Measurements from ENCODE around the gene NSG1.
"Not testable (repeated sequence)": the region's sequence is repeated elsewhere in the genome, so short reads cannot be mapped to it uniquely, and the experiment has no call there.

The NSG1 gene

GRCh38 chr4:4417886-4418285, 31.0 kb downstream of the NSG1 start:
- no peak for DNase-seq

DNA sequence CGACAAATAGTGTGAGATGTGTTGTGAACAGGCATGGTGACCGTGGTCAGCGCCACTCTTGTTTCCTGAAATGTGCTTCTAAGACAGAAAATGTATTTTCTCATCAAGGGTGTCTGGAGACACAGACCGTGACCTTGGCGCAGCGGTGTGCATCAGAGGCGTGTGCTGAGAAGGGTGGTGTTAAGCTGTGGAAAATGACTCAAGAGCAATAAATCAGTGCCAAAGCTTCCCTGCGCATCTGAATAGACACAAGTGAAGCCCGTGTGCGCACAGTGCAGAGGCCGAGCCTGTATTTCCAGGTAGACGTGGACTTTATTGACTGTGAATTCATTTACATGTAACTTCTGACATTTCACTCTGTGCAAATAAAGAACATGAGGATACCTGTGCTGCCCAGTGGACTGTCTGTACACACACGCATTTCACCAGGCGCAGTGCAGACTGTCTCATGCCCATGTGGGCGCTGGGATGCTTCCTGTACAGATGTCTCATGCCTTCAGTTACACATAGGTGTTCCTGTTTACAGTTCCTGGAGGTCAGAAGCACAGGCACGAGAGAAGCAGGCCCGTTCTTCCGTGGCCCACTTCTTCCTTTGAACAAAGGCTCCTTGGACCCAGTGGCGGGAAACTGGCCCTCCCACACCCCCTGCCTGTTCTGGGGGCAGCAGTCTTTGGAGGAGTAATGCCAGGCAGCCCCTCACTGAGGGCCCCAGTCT, 31.9 kb downstream of the NSG1 start:
- DNase-seq: no peak

DNA sequence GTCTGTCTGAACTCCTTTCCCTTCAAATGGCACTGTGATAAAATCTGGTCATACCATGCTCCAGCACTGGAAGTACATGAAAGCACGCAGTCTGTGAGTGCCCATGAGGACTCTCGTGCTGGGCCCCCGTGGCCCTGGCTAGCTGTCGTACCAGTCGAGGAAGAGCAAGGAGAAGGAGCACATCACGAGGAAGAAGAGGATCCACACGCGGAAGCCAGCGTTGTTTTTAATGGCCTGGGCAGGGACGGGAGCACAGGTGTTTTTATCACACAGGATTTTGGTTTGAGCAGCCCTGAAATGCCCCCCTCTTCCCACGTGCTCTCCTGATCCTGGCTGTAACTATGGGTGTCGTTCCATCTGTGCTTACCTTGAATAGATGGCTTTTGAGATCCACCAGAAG, 33.0 kb downstream of the NSG1 start:
- no peak for DNase-seq

DNA sequence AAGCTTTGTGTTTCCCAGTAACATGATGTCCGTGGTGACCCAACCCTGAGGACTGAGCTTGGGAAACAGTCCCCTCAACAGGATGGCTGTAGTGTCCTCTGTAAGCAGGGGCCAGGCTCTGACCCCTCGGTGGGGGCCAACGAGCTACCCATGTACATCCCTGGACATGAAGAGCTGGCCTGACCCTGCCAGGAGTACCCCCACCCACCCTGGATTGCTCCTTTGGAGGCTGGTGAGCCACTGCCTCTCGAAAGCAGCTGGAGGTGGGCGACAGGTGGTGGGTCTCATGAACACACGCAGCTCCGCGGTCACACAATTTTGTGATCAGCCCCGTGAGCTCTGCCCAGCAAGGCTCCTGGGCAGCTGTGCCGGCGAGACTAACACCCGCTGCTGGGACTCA, 33.5 kb downstream of the NSG1 start:
- DNase-seq: no peak

DNA sequence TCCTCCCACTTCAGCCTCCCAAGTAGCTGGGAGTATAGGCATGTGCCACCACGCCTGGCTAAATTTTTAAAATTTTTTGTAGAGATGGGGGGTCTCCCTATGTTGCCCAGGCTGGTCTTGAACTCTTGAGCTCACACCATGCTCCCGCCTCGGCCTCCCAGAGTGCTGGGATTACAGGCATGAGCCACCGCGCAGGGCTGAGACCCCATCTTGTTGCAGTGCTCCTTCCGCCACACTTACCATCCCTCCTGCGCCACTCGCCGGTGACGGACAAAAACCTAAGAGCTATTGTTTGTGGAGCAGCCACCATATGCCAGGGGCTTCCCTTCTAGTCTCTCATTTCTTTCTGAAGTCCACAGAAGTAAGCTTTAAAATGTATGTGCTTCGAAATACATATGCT, 34.5 kb downstream of the NSG1 start:
- DNase-seq: no peak

GRCh38 chr4:4422117-4422516, 35.2 kb downstream of the NSG1 start:
- DNase-seq: not testable (repeated sequence)

- no peak for DNase-seq
Observed at GRCh38 chr4:4422856-4423499, 36.1 kb downstream of the NSG1 start.

- DNase-seq: no peak
Observed at GRCh38 chr4:4423706-4424498, 37.0 kb downstream of the NSG1 start.

DNA sequence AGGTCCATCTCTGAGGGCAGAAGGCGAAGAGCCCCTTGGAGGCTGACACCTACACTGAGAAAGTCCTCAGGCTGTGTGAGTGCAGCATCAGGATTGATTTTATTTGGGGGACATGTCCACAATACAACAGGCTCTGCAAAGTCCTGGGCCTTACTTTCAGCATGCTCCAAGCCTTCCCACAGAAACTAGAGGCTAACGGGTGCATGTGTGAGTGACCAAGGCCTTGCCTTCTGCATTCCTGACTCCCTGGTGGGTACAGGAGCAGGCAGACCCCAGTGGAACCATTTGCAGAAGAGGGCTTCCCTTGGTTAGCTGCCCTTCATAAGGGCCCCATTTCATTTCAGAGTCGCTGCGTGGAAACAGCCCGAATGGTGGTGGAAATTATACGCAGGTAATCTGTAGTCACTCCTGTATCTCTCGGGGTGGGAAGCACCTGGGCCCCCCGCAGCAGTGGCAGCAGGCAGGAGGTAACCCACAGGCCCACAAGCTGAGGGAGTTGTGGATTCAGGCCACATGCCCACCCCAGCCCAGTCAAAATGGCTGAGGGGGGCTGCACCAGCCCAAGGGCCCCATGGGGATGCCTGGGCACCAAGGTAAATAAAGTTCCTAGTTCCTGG, 37.7 kb downstream of the NSG1 start:
- no peak for DNase-seq

DNA sequence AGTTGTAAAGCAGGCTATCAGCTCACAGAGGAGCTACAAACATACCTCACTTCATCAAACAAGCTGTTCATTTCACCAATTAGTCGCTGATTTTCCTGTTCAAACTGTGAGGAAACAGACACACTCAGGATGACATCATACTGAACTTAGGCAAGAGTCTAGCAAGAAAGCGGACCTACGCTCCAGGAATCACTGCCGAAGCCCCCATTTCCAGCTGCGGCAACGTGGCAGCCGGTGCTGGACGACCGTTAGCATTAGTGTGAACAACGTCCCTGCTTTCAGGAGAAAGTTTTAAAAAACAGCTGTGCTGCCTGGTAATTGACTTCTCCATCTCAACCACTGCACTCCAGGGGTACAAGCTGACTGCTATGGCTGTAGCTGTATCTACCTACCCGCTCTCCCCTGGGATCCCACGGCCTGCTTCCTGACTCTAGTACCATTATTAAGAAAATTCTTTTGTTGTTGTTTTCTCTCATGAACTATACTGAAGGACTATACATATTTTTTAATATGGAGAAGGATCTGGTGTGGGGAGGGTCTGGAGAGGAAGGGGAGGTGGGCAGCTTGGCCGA, 38.3 kb downstream of the NSG1 start:
- no peak for DNase-seq

GRCh38 chr4:4425696-4426095, 38.8 kb downstream of the NSG1 start:
- DNase-seq: no peak

DNA sequence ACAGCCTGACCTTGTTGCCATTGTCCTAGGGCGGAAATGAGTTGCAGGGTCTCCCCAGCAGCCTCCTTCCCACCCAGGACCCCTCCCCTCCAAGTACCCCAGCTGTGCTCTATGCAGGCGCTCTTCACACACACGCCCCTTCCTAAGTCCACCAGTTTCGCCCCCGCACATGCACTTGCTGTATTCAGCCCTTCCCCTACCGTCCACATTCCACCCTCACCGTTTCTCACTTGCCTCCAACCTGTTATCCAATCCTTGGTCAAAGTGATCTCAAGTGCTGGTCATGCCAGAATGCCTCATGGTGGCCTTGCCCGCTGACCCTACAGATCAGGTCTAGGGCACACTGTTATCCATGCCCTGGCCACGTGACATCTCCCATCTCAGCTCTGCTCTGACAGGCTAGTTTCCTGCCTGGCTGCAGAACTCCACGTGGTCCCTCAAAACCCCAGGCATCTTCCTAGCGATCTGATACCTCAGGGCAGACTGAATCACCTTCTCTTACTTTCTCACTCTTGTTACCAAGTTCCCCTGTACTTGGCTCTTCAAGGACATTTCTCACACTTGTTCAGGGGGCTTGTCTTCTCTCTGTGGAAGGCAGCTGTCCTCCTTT, 39.7 kb downstream of the NSG1 start:
- DNase-seq: no peak

GRCh38 chr4:4427121-4427870, 40.4 kb downstream of the NSG1 start:
- no peak for DNase-seq

- no peak for DNase-seq
Observed at GRCh38 chr4:4427886-4428285, 41.0 kb downstream of the NSG1 start.

DNA sequence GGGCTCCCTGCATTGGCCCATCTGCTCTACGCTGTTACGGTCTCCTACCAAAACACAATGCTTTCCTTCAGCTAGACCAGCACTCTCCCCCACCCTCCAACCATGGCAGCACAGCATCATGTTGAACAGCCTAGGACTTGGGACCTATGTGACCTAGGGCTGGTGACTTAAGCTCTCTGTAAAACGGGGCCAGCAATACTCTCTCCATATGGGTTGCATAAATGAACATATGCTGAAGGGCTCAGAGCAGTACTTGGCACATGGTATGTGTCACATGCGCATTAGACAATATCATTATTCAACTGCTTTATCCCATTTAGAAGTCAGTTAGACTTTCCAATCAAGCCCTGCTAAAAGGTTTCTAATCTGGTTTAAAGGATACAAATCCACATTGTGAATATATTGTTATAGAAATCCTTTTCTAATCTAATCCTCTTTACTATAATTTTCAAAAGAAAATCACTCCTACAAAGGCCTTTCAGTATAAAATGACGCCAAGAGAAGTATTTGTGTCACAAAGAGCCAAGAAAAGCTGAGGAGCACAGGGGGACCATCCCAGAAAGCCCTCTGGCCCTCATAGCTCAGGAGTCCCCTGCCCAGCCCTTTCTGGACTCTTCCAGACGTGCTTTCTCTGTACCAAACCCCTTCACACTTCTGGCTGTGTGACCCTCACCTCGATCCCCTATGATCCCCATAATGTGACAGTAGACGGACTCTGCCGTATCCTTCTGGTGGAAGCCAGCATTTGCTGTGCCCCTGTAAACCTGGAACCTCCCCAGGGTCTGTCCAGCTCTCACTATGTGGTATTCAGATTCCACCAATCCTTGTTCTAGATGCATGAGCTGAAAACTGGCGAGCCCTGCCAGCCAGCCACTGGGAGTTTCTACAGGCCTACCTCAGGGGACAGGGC, 42.3 kb downstream of the NSG1 start:
- DNase-seq: no peak

DNA sequence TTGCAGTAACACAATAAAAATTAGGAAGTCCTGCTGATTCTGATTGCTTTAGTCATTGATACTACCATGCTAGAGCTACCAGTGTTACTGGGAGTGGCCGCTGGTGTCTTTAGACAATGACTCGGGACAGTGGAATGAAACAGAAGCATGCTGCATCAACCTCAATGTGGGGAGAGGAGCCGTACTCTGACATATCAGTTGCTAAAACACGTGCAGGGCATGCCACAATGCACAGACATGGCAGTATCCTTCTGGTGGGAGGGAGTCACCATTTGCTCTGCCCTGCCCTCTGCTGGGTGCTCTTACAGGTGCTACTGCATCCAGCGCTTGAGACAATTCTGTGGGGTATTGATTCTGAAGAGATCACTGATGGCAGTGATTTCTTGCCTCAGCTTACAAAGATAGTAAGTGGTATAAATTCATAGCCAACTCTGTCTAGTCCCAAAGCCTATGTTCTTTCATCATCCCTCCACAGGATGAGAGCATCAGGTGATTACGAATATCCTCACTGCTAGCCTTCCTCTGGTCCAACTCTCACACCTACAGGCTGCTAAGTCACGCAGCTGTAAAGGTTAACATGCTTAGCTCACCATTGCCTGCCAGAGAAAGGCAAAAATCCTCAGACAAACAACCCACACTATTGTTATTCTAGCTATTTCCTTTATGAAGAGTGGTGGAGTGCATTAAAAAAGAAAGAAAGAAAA, 43.7 kb downstream of the NSG1 start:
- no peak for DNase-seq

DNA sequence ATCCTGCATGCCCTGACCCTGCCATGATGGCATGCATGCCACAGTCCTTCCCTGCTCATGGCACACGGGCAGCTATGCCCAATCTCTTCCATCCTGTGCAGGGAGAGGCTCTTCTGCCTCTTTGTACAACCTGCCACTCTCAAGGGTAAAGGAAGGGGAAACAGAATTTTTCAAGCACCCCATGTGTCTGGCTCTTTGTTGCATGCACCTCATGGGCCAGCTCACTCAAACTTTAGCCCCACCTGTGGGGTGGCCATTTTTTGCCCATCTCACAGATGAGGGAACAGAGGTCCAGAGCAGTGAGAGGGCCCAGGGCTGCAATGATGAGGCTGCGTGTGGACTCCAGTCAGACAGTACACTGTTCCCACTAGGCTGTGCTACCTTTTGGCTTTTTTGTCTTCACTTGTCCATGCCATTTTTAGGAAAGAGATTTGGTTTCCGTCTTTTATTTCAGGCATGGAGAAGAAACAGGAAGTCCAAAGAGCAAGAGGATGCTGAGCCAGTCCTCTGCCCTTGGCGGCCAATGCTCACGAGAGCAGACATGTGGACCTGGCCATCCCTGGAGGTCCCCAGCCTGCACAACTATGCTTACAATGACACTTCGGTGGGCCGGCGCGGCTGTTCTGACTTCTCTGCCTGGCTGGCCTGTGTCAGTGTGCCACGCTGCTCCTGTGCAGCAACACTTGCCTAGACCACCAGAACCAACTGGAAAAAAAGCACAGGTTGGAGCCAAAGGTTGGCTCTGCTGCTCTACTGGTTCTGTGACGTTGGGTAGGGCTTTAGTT, 45.6 kb downstream of the NSG1 start:
- DNase-seq: no peak

GRCh38 chr4:4433941-4434340, 47.0 kb downstream of the NSG1 start:
- DNase-seq: no peak

GRCh38 chr4:4436244-4436823, 49.4 kb downstream of the NSG1 start:
- DNase-seq: no peak

All from SIG-M5 (cell line).